ENCODE measurements around the gene MKRN2.

- TF ChIP-seq POLR2A (IDR thresholded peaks at IDR 0.05) (no peak), CTCF (IDR thresholded peaks at IDR 0.05 in 4 of 5, conservative IDR thresholded peaks at IDR 0.05 in 1 of 5) (no peak)
These were observed 27.2 kb downstream of the MKRN2 start for GRCh38 chr3:12584083-12584482.
